HG03432 (cell line): ENCODE data around the gene FAIM.
"Not testable (repeated sequence)": the region's sequence is repeated elsewhere in the genome, so short reads cannot be mapped to it uniquely, and the experiment has no call there.

Source experiments
- ATAC-seq: cut with Tn5 transposase; IDR thresholded peaks from one replicate; pipeline ENCODE4 v1.9.1; 2021; ENCODE audit warnings: mild to moderate bottlenecking, moderate library complexity; ENCODE audit not compliant: unreplicated experiment

FAIM gene

GRCh38 chr3:138675393-138675792, 66.8 kb downstream of the FAIM start:
- no peak for ATAC-seq

- no peak for ATAC-seq
These were observed 69.5 kb downstream of the FAIM start for GRCh38 chr3:138678086-138678485.

GRCh38 chr3:138678874-138679392, 70.4 kb downstream of the FAIM start:
- ATAC-seq, result no peak

GRCh38 chr3:138680974-138681373, 72.4 kb downstream of the FAIM start:
- not testable (repeated sequence) for ATAC-seq

- no peak for ATAC-seq
These were observed 73.1 kb downstream of the FAIM start for GRCh38 chr3:138681463-138682220.

GRCh38 chr3:138682648-138683047, 74.1 kb downstream of the FAIM start:
- ATAC-seq, result no peak
